Muscle layer of colon (tissue), 2 donors: ENCODE data around the gene KAT6B.

Source experiments
- H3K27ac ChIP-seq: one replicate; pipeline ENCODE4 v1.7.0; 2013; ENCODE audit warnings: low read depth, mild to moderate bottlenecking, low read length, moderate library complexity
- H3K27me3 ChIP-seq, 2 donors: one replicate each; pipeline ENCODE4 v1.7.0; 2013; ENCODE audit warnings: low read length in 2 of 2, mild to moderate bottlenecking in 2 of 2; ENCODE audit not compliant: insufficient read depth in 2 of 2, control insufficient read depth in 1 of 2
- H3K36me3 ChIP-seq: one replicate; pipeline ENCODE4 v1.7.0; 2013; ENCODE audit warnings: mild to moderate bottlenecking, low read length; ENCODE audit not compliant: insufficient read depth
- H3K4me1 ChIP-seq: one replicate; pipeline ENCODE4 v1.7.0; 2013; ENCODE audit warnings: mild to moderate bottlenecking, low read length; ENCODE audit not compliant: insufficient read depth
- H3K4me3 ChIP-seq, 2 donors: one replicate each; pipeline ENCODE4 v1.7.0; 2013; ENCODE audit warnings: low read length in 2 of 2, low read depth in 1 of 2, mild to moderate bottlenecking in 1 of 2, moderate library complexity in 1 of 2
- H3K9ac ChIP-seq: one replicate; pipeline ENCODE4 v1.7.0; 2013; ENCODE audit warnings: low read length
- H3K9me3 ChIP-seq: one replicate; pipeline ENCODE4 v1.7.0; 2013; ENCODE audit warnings: mild to moderate bottlenecking, low read length
- donor health status: abdominal sarcoma.
- donor health status: Adenocarcinoma of cecum.

Gene KAT6B

GRCh38 chr10:74963549-74963948 is 137.1 kb downstream of the KAT6B start:
- H3K4me1 ChIP-seq, result peaks cover 8% of the 10 kb centered on the region
- H3K9me3 ChIP-seq, result no peaks in the 10 kb centered on the region
- H3K27me3 ChIP-seq, result no peaks in the 10 kb centered on the region
- H3K36me3 ChIP-seq, result no peaks in the 10 kb centered on the region
- no peak overlapping the region for H3K27ac ChIP-seq
- no peak overlapping the region for H3K9ac ChIP-seq
- H3K4me3 ChIP-seq, result no peak overlapping the region

- H3K9me3 ChIP-seq, result no peaks in the 10 kb centered on the region
- H3K9ac ChIP-seq, result no peak overlapping the region
- peaks cover 14% of the 10 kb centered on the region for H3K4me1 ChIP-seq
- no peaks in the 10 kb centered on the region for H3K27me3 ChIP-seq
- no peak overlapping the region for H3K4me3 ChIP-seq
- H3K27ac ChIP-seq, result no peak overlapping the region
- no peaks in the 10 kb centered on the region for H3K36me3 ChIP-seq
Observed at GRCh38 chr10:74967911-74968666, 141.7 kb downstream of the KAT6B start.

- no peak overlapping the region for H3K4me3 ChIP-seq
- H3K9me3 ChIP-seq, result no peaks in the 10 kb centered on the region
- no peak overlapping the region for H3K27ac ChIP-seq
- H3K27me3 ChIP-seq, result no peaks in the 10 kb centered on the region
- no peak overlapping the region for H3K9ac ChIP-seq
- H3K4me1 ChIP-seq, result peaks cover 14% of the 10 kb centered on the region
- no peaks in the 10 kb centered on the region for H3K36me3 ChIP-seq
Observed at GRCh38 chr10:74968667-74969061, 142.3 kb downstream of the KAT6B start.

GRCh38 chr10:74969093-74969492 is 142.7 kb downstream of the KAT6B start:
- no peaks in the 10 kb centered on the region for H3K27me3 ChIP-seq
- H3K9ac ChIP-seq, result no peak overlapping the region
- no peaks in the 10 kb centered on the region for H3K36me3 ChIP-seq
- peaks cover 14% of the 10 kb centered on the region for H3K4me1 ChIP-seq
- H3K9me3 ChIP-seq, result no peaks in the 10 kb centered on the region
- H3K27ac ChIP-seq, result no peak overlapping the region
- no peak overlapping the region for H3K4me3 ChIP-seq

GRCh38 chr10:74969530-74969929 is 143.1 kb downstream of the KAT6B start:
- Histone ChIP-seq H3K27me3 (no peaks in the 10 kb centered on the region), H3K36me3 (no peaks in the 10 kb centered on the region), H3K27ac (no peak overlapping the region), H3K9me3 (no peaks in the 10 kb centered on the region), H3K4me1 (peaks cover 14% of the 10 kb centered on the region), H3K4me3 (no peak overlapping the region), H3K9ac (no peak overlapping the region)

- Histone ChIP-seq H3K27me3 (no peaks in the 10 kb centered on the region), H3K9me3 (no peaks in the 10 kb centered on the region), H3K9ac (no peak overlapping the region), H3K36me3 (peaks cover 15% of the 10 kb centered on the region), H3K27ac (no peak overlapping the region), H3K4me3 (no peak overlapping the region), H3K4me1 (peaks cover 3% of the 10 kb centered on the region)
Observed at GRCh38 chr10:74973741-74974392, 147.5 kb downstream of the KAT6B start.

GRCh38 chr10:74975758-74976157 is 149.4 kb downstream of the KAT6B start:
- Histone ChIP-seq H3K4me3 (no peak overlapping the region), H3K9ac (no peak overlapping the region), H3K36me3 (peaks cover 19% of the 10 kb centered on the region), H3K27me3 (no peaks in the 10 kb centered on the region), H3K9me3 (no peaks in the 10 kb centered on the region), H3K27ac (no peak overlapping the region), H3K4me1 (no peaks in the 10 kb centered on the region)

- no peaks in the 10 kb centered on the region for H3K27me3 ChIP-seq
- H3K36me3 ChIP-seq, result peaks cover 19% of the 10 kb centered on the region
- H3K4me1 ChIP-seq, result no peaks in the 10 kb centered on the region
- no peak overlapping the region for H3K9ac ChIP-seq
- no peak overlapping the region for H3K4me3 ChIP-seq
- no peak overlapping the region for H3K27ac ChIP-seq
- H3K9me3 ChIP-seq, result no peaks in the 10 kb centered on the region
Observed at GRCh38 chr10:74976565-74976964, 150.2 kb downstream of the KAT6B start.

GRCh38 chr10:74977072-74977471 is 150.7 kb downstream of the KAT6B start:
- H3K36me3 ChIP-seq, result peaks cover 19% of the 10 kb centered on the region

GRCh38 chr10:74977913-74978847 is 151.8 kb downstream of the KAT6B start:
- Histone ChIP-seq H3K27ac (no peak overlapping the region), H3K4me1 (peaks cover 14% of the 10 kb centered on the region), H3K36me3 (peaks cover 25% of the 10 kb centered on the region), H3K9ac (no peak overlapping the region), H3K27me3 (no peaks in the 10 kb centered on the region), H3K9me3 (no peaks in the 10 kb centered on the region), H3K4me3 (no peak overlapping the region)

More at GRCh38 chr10:74977072-74977471, 150.7 kb downstream of the KAT6B start:
- Histone ChIP-seq H3K9me3 (no peaks in the 10 kb centered on the region), H3K9ac (no peak overlapping the region), H3K27me3 (no peaks in the 10 kb centered on the region), H3K27ac (no peak overlapping the region), H3K4me1 (peaks cover 3% of the 10 kb centered on the region), H3K4me3 (no peak overlapping the region)
